COR-L47 (cell line): Measurements from ENCODE around the gene HBA1.
"Not testable (repeated sequence)": the region's sequence is repeated elsewhere in the genome, so short reads cannot be mapped to it uniquely, and the experiment has no call there.

Experiments used
- DNase-seq: peaks from one replicate; lab custom pipeline; 2025; lab: John Stamatoyannopoulos, UW

The HBA1 gene

GRCh38 chr16:175011-175949 lies 1.2 kb upstream of the HBA1 start:
- no peak for DNase-seq

GRCh38 chr16:176006-176405 lies 474 bp upstream of the HBA1 start:
- DNase-seq, result not testable (repeated sequence)

GRCh38 chr16:177394-177822 lies 928 bp downstream of the HBA1 start:
- DNase-seq, result no peak

- DNase-seq, result no peak
Measured at GRCh38 chr16:177981-178667, 1.6 kb downstream of the HBA1 start.

- no peak for DNase-seq
Measured at GRCh38 chr16:178668-179015, 2.2 kb downstream of the HBA1 start.

- DNase-seq, result no peak
Measured at GRCh38 chr16:179211-180092, 3.0 kb downstream of the HBA1 start.

- DNase-seq, result no peak
Measured at GRCh38 chr16:180101-180675, 3.7 kb downstream of the HBA1 start, which contains the start of gene HBQ1. Gene HBQ1, plus strand, starts transcription at chr16:180459. Its CDS starts 28 bp downstream, at chr16:180487.

GRCh38 chr16:180681-181564 lies 4.4 kb downstream of the HBA1 start:
- peak; percentile 77 for DNase-seq

GRCh38 chr16:181565-182021 lies 5.1 kb downstream of the HBA1 start:
- no peak for DNase-seq

GRCh38 chr16:183005-183404 lies 6.5 kb downstream of the HBA1 start:
- DNase-seq, result no peak

GRCh38 chr16:185213-185612 lies 8.7 kb downstream of the HBA1 start:
- no peak for DNase-seq

GRCh38 chr16:185691-186090 lies 9.2 kb downstream of the HBA1 start:
- DNase-seq, result no peak

- no peak for DNase-seq
Measured at GRCh38 chr16:187330-187729, 10.8 kb downstream of the HBA1 start.

GRCh38 chr16:188674-189073 lies 12.2 kb downstream of the HBA1 start:
- no peak for DNase-seq

- no peak for DNase-seq
Measured at GRCh38 chr16:189604-190186, 13.2 kb downstream of the HBA1 start.

GRCh38 chr16:191831-192230 lies 15.4 kb downstream of the HBA1 start:
- DNase-seq, result no peak

- DNase-seq, result no peak
Measured at GRCh38 chr16:192686-193085, 16.2 kb downstream of the HBA1 start.

GRCh38 chr16:193441-193840 lies 17.0 kb downstream of the HBA1 start:
- DNase-seq, result no peak

GRCh38 chr16:194516-194915 lies 18.0 kb downstream of the HBA1 start:
- no peak for DNase-seq

GRCh38 chr16:200388-200787 lies 23.9 kb downstream of the HBA1 start:
- DNase-seq, result no peak
